ENCODE results near the gene FES.

GRCh38 chr15:90911906-90912769 is 27.8 kb downstream of the FES start:
- no peak for TF ChIP-seq POLR2A (IDR thresholded peaks at IDR 0.05)
- no peak for TF ChIP-seq CTCF (IDR thresholded peaks at IDR 0.05)
